GM23338 (cell line): ENCODE data around the gene IQGAP2. TPM values are rescaled to one million over a fixed set of nuclear protein-coding genes. Genes with fewer than 3 reads are reported as not detected.
A peak's percentile ranks its signal among the peaks of the same experiment; 100 is the strongest.

Experiments
- ATAC-seq: fragments of 200-7000 bp; cut with Tn5 transposase; 3 replicates; pipeline ENCODE4 v1.9.1; 2020
- DNase-seq: peaks from one replicate; pipeline ENCODE4 v3.0.0-alpha.2; 2015; ENCODE audit warnings: low spot score
- H2AFZ ChIP-seq: fragments of 200-600 bp; sonication (generic); 2 replicates; pipeline ENCODE4 v1.8.0; 2016; ENCODE audit warnings: antibody characterized with exemption, mild to moderate bottlenecking, moderate library complexity
- H3F3A ChIP-seq: fragments of 200-600 bp; sonication (generic); replicated peaks from 2 replicates; pipeline ENCODE4 v1.8.0; 2017; ENCODE audit warnings: antibody characterized with exemption, mixed run types, low read depth
- H3K27ac ChIP-seq: fragments of 200-600 bp; sonication (generic); 2 replicates; pipeline ENCODE4 v1.6.1; 2016; ENCODE audit warnings: low read depth
- H3K27me3 ChIP-seq: fragments of 200-600 bp; sonication (generic); 2 replicates; pipeline ENCODE4 v1.8.0; 2016; ENCODE audit warnings: mild to moderate bottlenecking, mixed run types, moderate library complexity; ENCODE audit not compliant: insufficient read depth
- H3K36me3 ChIP-seq: fragments of 200-600 bp; sonication (generic); 2 replicates; pipeline ENCODE4 v1.8.0; 2016; ENCODE audit warnings: mild to moderate bottlenecking; ENCODE audit not compliant: insufficient read depth
- H3K4me1 ChIP-seq: fragments of 200-600 bp; sonication (generic); 2 replicates; pipeline ENCODE4 v1.8.0; 2016; ENCODE audit warnings: mild to moderate bottlenecking, moderate library complexity; ENCODE audit not compliant: insufficient read depth
- H3K4me2 ChIP-seq: fragments of 200-600 bp; sonication (generic); 2 replicates; pipeline ENCODE4 v1.7.1; 2017; ENCODE audit warnings: mixed run types
- H3K4me3 ChIP-seq: fragments of 200-600 bp; sonication (generic); 2 replicates; pipeline ENCODE4 v1.6.1; 2016; ENCODE audit warnings: mixed run types
- H3K79me2 ChIP-seq: fragments of 200-600 bp; sonication (generic); replicated peaks from 2 replicates; pipeline ENCODE4 v1.8.0; 2017; ENCODE audit warnings: mild to moderate bottlenecking; ENCODE audit not compliant: insufficient read depth
- H3K9me2 ChIP-seq: fragments of 200-600 bp; sonication (generic); 2 replicates; pipeline ENCODE4 v1.8.0; 2017; ENCODE audit not compliant: insufficient read depth
- H4K20me1 ChIP-seq: fragments of 200-600 bp; sonication (generic); replicated peaks from 2 replicates; pipeline ENCODE4 v1.8.0; 2017; ENCODE audit warnings: mild to moderate bottlenecking; ENCODE audit not compliant: insufficient read depth
- H3K27ac Mint-ChIP-seq: 2 replicates; pipeline ENCODE4 v1.8.0; 2020; ENCODE audit warnings: inconsistent platforms, mild to moderate bottlenecking, moderate library complexity, mixed read lengths
- H3K27me3 Mint-ChIP-seq: 3 replicates; pipeline ENCODE4 v1.8.0; 2022; ENCODE audit warnings: low read depth, mild to moderate bottlenecking, moderate library complexity, mixed read lengths, inconsistent platforms; ENCODE audit not compliant: insufficient read depth, poor library complexity
- H3K36me3 Mint-ChIP-seq: 3 replicates; pipeline ENCODE4 v1.8.0; 2021; ENCODE audit warnings: low read depth, mild to moderate bottlenecking, inconsistent platforms, moderate library complexity, mixed read lengths
- H3K4me1 Mint-ChIP-seq: 3 replicates; pipeline ENCODE4 v1.8.0; 2020; ENCODE audit warnings: mild to moderate bottlenecking, inconsistent platforms, mixed read lengths
- H3K4me3 Mint-ChIP-seq: 3 replicates; pipeline ENCODE4 v1.8.0; 2021; ENCODE audit warnings: moderate library complexity, mild to moderate bottlenecking, inconsistent platforms, mixed read lengths
- H3K9me3 Mint-ChIP-seq: 3 replicates; pipeline ENCODE4 v1.8.0; 2020; ENCODE audit warnings: moderate library complexity, mild to moderate bottlenecking, inconsistent platforms, mixed read lengths
- EZH2 ChIP-seq: fragments of 200-600 bp; sonication (generic); IDR thresholded peaks from one replicate; pipeline ENCODE4 v1.8.0; 2017; ENCODE audit warnings: antibody characterized with exemption, mild to moderate bottlenecking, low read depth; ENCODE audit not compliant: unreplicated experiment
- EZH2phosphoT487 ChIP-seq: fragments of 200-600 bp; sonication (generic); IDR thresholded peaks from one replicate; pipeline ENCODE4 v1.8.1; 2018; ENCODE audit warnings: antibody characterized with exemption; ENCODE audit not compliant: unreplicated experiment
- JUNB ChIP-seq: IDR thresholded peaks from one replicate; pipeline ENCODE4 v1.6.1; 2016; ENCODE audit warnings: antibody characterized with exemption; ENCODE audit not compliant: unreplicated experiment
- ZNF331 ChIP-seq: fragments of 250-450 bp; sonication (Bioruptor Pico); IDR thresholded peaks from 2 replicates; pipeline ENCODE4 v1.5.0; 2020; ENCODE audit warnings: low read depth, mild to moderate bottlenecking, moderate library complexity
- ZNF462 ChIP-seq: fragments of 250-450 bp; sonication (Bioruptor Pico); IDR thresholded peaks from 2 replicates; pipeline ENCODE4 v1.5.0; 2020; ENCODE audit warnings: mild to moderate bottlenecking, moderate library complexity
- polyA plus RNA-seq: library from polyadenylated mRNA; unstranded; fragments of >200 nt; fragmentation: Nextera tagmentation; extraction: Ambion mirVana; gene quantifications from 2 replicates; pipeline ENCODE4 v1.2.1, GENCODE V29; 2016
- total RNA-seq: library from RNA; depleted of rRNA; stranded (reverse); fragments of >200 nt; shearing (Covaris generic); gene quantifications from 2 replicates; pipeline ENCODE4 v1.2.3, GENCODE V29; 2014
- TF ChIP-seq, protein P1 (sequence below): IDR thresholded peaks from 2 replicates; pipeline ENCODE4 v1.6.1; 2016; ENCODE audit warnings: antibody characterized with exemption
- TF ChIP-seq, protein P2 (sequence below), 2 experiments: fragments of 200-600 bp in 1 of 2; sonication (generic) in 1 of 2; conservative IDR thresholded peaks; 2 replicates each; pipeline versions ENCODE4 v1.5.1 to v1.6.1; 2016 to 2017; ENCODE audit warnings: antibody characterized with exemption in 2 of 2, low read depth in 2 of 2, mild to moderate bottlenecking in 2 of 2, moderate library complexity in 1 of 2

Gene IQGAP2
- total and polyA plus RNA-seq, 2 experiments from 2014 or later = 60.0 to 86.5 TPM

- Histone ChIP-seq H3K4me2 (no peak overlapping the region), H3F3A (no peaks in the 10 kb centered on the region), H3K36me3 (no peaks in the 10 kb centered on the region), H2AFZ (no peak overlapping the region), H4K20me1 (no peaks in the 10 kb centered on the region), H3K9me2 (no peaks in the 10 kb centered on the region), H3K79me2 (no peaks in the 10 kb centered on the region), H3K4me3 (no peak overlapping the region), H3K4me1 (peaks cover 8% of the 10 kb centered on the region; the same call in 1 of the 2 replicates), H3K27ac (no peak overlapping the region), H3K27me3 (no peaks in the 10 kb centered on the region)
- Mint-ChIP-seq H3K27me3 (no peaks in the 10 kb centered on the region), H3K4me1 (peaks cover 7% of the 10 kb centered on the region; the same call in 2 of the 3 replicates), H3K4me3 (no peak overlapping the region), H3K9me3 (no peaks in the 10 kb centered on the region), H3K36me3 (peaks cover 6% of the 10 kb centered on the region; the same call in 2 of the 3 replicates), H3K27ac (no peak overlapping the region)
- DNase-seq (peak; percentile 90), ATAC-seq (peak; percentile 74)
- TF ChIP-seq, protein P1, sequence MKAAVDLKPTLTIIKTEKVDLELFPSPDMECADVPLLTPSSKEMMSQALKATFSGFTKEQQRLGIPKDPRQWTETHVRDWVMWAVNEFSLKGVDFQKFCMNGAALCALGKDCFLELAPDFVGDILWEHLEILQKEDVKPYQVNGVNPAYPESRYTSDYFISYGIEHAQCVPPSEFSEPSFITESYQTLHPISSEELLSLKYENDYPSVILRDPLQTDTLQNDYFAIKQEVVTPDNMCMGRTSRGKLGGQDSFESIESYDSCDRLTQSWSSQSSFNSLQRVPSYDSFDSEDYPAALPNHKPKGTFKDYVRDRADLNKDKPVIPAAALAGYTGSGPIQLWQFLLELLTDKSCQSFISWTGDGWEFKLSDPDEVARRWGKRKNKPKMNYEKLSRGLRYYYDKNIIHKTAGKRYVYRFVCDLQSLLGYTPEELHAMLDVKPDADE = no peak
- TF ChIP-seq ZNF331 (CRISPR knock-in tag) = no peak
- TF ChIP-seq, protein P2, sequence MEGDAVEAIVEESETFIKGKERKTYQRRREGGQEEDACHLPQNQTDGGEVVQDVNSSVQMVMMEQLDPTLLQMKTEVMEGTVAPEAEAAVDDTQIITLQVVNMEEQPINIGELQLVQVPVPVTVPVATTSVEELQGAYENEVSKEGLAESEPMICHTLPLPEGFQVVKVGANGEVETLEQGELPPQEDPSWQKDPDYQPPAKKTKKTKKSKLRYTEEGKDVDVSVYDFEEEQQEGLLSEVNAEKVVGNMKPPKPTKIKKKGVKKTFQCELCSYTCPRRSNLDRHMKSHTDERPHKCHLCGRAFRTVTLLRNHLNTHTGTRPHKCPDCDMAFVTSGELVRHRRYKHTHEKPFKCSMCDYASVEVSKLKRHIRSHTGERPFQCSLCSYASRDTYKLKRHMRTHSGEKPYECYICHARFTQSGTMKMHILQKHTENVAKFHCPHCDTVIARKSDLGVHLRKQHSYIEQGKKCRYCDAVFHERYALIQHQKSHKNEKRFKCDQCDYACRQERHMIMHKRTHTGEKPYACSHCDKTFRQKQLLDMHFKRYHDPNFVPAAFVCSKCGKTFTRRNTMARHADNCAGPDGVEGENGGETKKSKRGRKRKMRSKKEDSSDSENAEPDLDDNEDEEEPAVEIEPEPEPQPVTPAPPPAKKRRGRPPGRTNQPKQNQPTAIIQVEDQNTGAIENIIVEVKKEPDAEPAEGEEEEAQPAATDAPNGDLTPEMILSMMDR (conservative IDR thresholded peaks at IDR 0.05; ENCODE audit: low read depth in 2 of 2) = peak; percentile 90 to 98
Measured at GRCh38 chr5:76641514-76642120, 238.5 kb downstream of the IQGAP2 start.

DNA sequence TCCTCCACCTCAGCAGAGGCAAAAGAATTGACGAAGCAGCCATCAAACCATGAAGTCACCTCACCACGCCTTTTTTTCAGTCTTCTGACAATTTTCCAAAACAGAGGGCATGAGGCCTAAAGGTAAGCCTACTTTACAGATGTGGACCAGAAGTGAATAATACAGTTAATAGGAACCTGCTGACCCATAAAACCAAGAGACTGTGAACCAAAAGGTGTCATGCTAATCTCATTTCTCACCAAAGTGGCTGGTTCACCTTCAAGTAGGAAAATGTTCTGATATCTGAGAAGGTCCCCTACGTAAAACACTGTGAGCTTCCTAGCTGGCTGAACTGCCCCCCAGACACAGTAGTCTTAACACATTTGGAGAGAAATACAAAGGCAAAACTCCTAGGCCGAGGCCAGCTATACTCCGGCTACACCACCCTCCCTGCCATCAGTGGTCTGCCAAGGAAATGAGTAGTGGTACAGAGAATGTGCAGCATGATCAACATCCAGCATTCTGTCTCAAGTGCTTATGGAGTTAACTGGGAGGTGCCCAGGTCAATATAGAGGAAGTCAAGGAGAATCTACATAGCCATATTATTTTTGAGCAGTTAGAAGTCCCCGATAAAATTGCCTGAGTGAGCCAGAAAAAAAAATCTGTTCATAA lies 239.4 kb downstream of the IQGAP2 start:
- Histone ChIP-seq H3K27ac (no peak overlapping the region), H3K9me2 (no peaks in the 10 kb centered on the region), H4K20me1 (no peaks in the 10 kb centered on the region), H3F3A (no peaks in the 10 kb centered on the region), H3K4me1 (peaks cover 8% of the 10 kb centered on the region; the same call in 1 of the 2 replicates), H3K27me3 (no peaks in the 10 kb centered on the region), H3K36me3 (no peaks in the 10 kb centered on the region), H3K79me2 (no peaks in the 10 kb centered on the region), H2AFZ (no peak overlapping the region), H3K4me3 (no peak overlapping the region), H3K4me2 (no peak overlapping the region)
- ATAC-seq (no peak), DNase-seq (no peak)
- Mint-ChIP-seq H3K36me3 (peaks cover 11% of the 10 kb centered on the region; the same call in 2 of the 3 replicates), H3K27ac (no peak overlapping the region), H3K4me1 (peaks cover 7% of the 10 kb centered on the region; the same call in 2 of the 3 replicates), H3K27me3 (no peaks in the 10 kb centered on the region), H3K9me3 (no peaks in the 10 kb centered on the region), H3K4me3 (no peak overlapping the region)
- TF ChIP-seq JUNB (no peak), EZH2 (no peak), EZH2phosphoT487 (no peak), ZNF462 (no peak)
